Fibroblast of the conjunctiva (primary cell): Measurements from ENCODE around the gene DOCK4.

Experiments
- DNase-seq: peaks from one replicate; pipeline ENCODE4 v3.0.0-alpha.2; 2010; ENCODE audit warnings: low read depth

The DOCK4 gene

GRCh38 chr7:111762211-111762610, 444.0 kb downstream of the DOCK4 start:
- DNase-seq: no peak

- DNase-seq: no peak
Measured at GRCh38 chr7:111760043-111760442, 446.2 kb downstream of the DOCK4 start.

- DNase-seq: no peak
Measured at GRCh38 chr7:111758332-111758731, 447.9 kb downstream of the DOCK4 start.

GRCh38 chr7:111756687-111757178, 449.5 kb downstream of the DOCK4 start:
- no peak for DNase-seq

GRCh38 chr7:111755383-111755782, 450.8 kb downstream of the DOCK4 start:
- no peak for DNase-seq

GRCh38 chr7:111753968-111754367, 452.2 kb downstream of the DOCK4 start:
- DNase-seq: no peak

GRCh38 chr7:111752022-111752582, 454.1 kb downstream of the DOCK4 start:
- peak; percentile 45 for DNase-seq

GRCh38 chr7:111750878-111751277, 455.3 kb downstream of the DOCK4 start:
- no peak for DNase-seq

GRCh38 chr7:111750228-111750627, 456.0 kb downstream of the DOCK4 start:
- DNase-seq: no peak

- DNase-seq: no peak
Measured at GRCh38 chr7:111749625-111750024, 456.6 kb downstream of the DOCK4 start.

- no peak for DNase-seq
Measured at GRCh38 chr7:111747718-111748117, 458.5 kb downstream of the DOCK4 start.

GRCh38 chr7:111746950-111747349, 459.2 kb downstream of the DOCK4 start:
- DNase-seq: no peak

GRCh38 chr7:111744501-111745155, 461.6 kb downstream of the DOCK4 start:
- peak; percentile 38 for DNase-seq

- no peak for DNase-seq
Measured at GRCh38 chr7:111743244-111743847, 462.9 kb downstream of the DOCK4 start.

- DNase-seq: peak; percentile 73
Measured at GRCh38 chr7:111741811-111742240, 464.4 kb downstream of the DOCK4 start.

GRCh38 chr7:111740942-111741341, 465.3 kb downstream of the DOCK4 start:
- DNase-seq: no peak

- no peak for DNase-seq
Measured at GRCh38 chr7:111736552-111736874, 469.7 kb downstream of the DOCK4 start.

- peak; percentile 63 for DNase-seq
Measured at GRCh38 chr7:111735661-111736551, 470.3 kb downstream of the DOCK4 start.

GRCh38 chr7:111734954-111735660, 471.1 kb downstream of the DOCK4 start:
- DNase-seq: no peak

- no peak for DNase-seq
Measured at GRCh38 chr7:111732923-111733322, 473.3 kb downstream of the DOCK4 start.

- DNase-seq: peak; percentile 50
Measured at GRCh38 chr7:111730476-111731300, 475.5 kb downstream of the DOCK4 start.
